HCT116 (cell line): ENCODE data around the gene KIRREL2. TPM values are rescaled to one million over a fixed set of nuclear protein-coding genes. Genes with fewer than 3 reads are reported as not detected.

Experiments used
- ATAC-seq: fragments of 200-7000 bp; cut with Tn5 transposase; 2 replicates; pipeline ENCODE4 v1.9.1; 2020; ENCODE audit warnings: mild to moderate bottlenecking, moderate library complexity
- BruUV-seq: library from RNA; stranded (reverse); fragments of 400-500 nt; replicated peaks from 2 replicates; lab custom pipeline; 2021; lab: Mats Ljungman, UMichigan
- CTCF ChIA-PET: fragments of 300-600 bp; sonication (Branson Sonifier 250); formaldehyde crosslinking; loops from one replicate; lab custom pipeline; 2021; ENCODE audit warnings: antibody characterized with exemption; lab: Charles Lee
- POLR2A ChIA-PET: fragments of 300-600, 350-600 bp; sonication (Branson Sonifier 250); formaldehyde crosslinking; loops from one replicate; lab custom pipeline; 2021; ENCODE audit warnings: antibody characterized with exemption; lab: Charles Lee
- RAD21 ChIA-PET, 2 experiments: fragments of 300-600 bp; sonication (Branson Sonifier 250); formaldehyde crosslinking; loops; one replicate each; lab custom pipeline; 2023; ENCODE audit warnings: low total read pairs in 2 of 2; ENCODE audit not compliant: uncharacterized antibody in 2 of 2, unreplicated experiment in 2 of 2, low non-redundant PET in 1 of 2; lab: Charles Lee
- DNase-seq: peaks from one replicate; pipeline ENCODE4 v3.0.0-alpha.2; 2010; ENCODE audit warnings: low read depth, low spot score
- H2AFZ ChIP-seq: fragments of 200-600 bp; shearing (Covaris generic), sonication (generic); 2 replicates; pipeline ENCODE4 v1.6.1; 2017; ENCODE audit warnings: low read depth, mixed run types, mixed read lengths, antibody characterized with exemption, low read length; ENCODE audit not compliant: poor library complexity, severe bottlenecking
- H3K27ac ChIP-seq: 2 replicates; pipeline ENCODE4 v1.5.1; 2012; ENCODE audit warnings: low read depth, low read length
- H3K27me3 ChIP-seq: fragments of 200-600 bp; sonication (generic); 2 replicates; pipeline ENCODE4 v1.6.1; 2016; ENCODE audit warnings: mixed run types, low read length, mixed read lengths; ENCODE audit not compliant: insufficient read depth
- H3K36me3 ChIP-seq, 2 experiments: fragments of 200-500 bp in 1 of 2; fragments of 200-600 bp in 1 of 2; sonication (Bioruptor generic) in 1 of 2; sonication (generic) in 1 of 2; 2 replicates each; pipeline versions ENCODE4 v1.5.1 to v1.6.1; 2014 to 2016; ENCODE audit warnings: low read length in 2 of 2, inconsistent platforms in 1 of 2, mixed read lengths in 1 of 2, mixed run types in 1 of 2; ENCODE audit not compliant: insufficient read depth in 2 of 2, control insufficient read depth in 1 of 2
- H3K4me1 ChIP-seq, 2 experiments: fragments of 200-600 bp in 1 of 2; sonication (generic) in 1 of 2; 2 replicates each; pipeline versions ENCODE4 v1.5.1 to v1.6.1; 2012 to 2017; ENCODE audit warnings: low read length in 2 of 2, inconsistent platforms in 1 of 2, mild to moderate bottlenecking in 1 of 2, mixed read lengths in 1 of 2, mixed run types in 1 of 2, moderate library complexity in 1 of 2; ENCODE audit not compliant: insufficient read depth in 2 of 2, control insufficient read depth in 1 of 2
- H3K4me2 ChIP-seq: fragments of 200-600 bp; sonication (generic); 2 replicates; pipeline ENCODE4 v1.6.1; 2017; ENCODE audit warnings: mixed run types, low read length, mixed read lengths
- H3K4me3 ChIP-seq, 2 experiments: fragments of 200-600 bp in 1 of 2; sonication (generic) in 1 of 2; replicated peaks in 1 of 2; 2 replicates each; pipeline ENCODE4 v1.5.1; 2011 to 2016; ENCODE audit warnings: low read length in 2 of 2, control low read depth in 1 of 2, low read depth in 1 of 2, mild to moderate bottlenecking in 1 of 2, mixed read lengths in 1 of 2, mixed run types in 1 of 2
- H3K79me2 ChIP-seq: fragments of 200-600 bp; sonication (generic); 2 replicates; pipeline ENCODE4 v1.6.1; 2017; ENCODE audit warnings: mild to moderate bottlenecking, mixed run types, low read length, moderate library complexity, mixed read lengths; ENCODE audit not compliant: insufficient read depth
- H3K9ac ChIP-seq: fragments of 200-600 bp; sonication (generic); 2 replicates; pipeline ENCODE4 v1.6.1; 2016; ENCODE audit warnings: low read length, mixed read lengths
- H3K9me2 ChIP-seq: fragments of 200-600 bp; sonication (generic), shearing (Covaris generic); 2 replicates; pipeline ENCODE4 v1.6.1; 2017; ENCODE audit warnings: mixed run types, mild to moderate bottlenecking, moderate library complexity; ENCODE audit not compliant: insufficient read depth
- H3K9me3 ChIP-seq, 2 experiments: fragments of 200-500 bp in 1 of 2; fragments of 200-600 bp in 1 of 2; sonication (Bioruptor generic) in 1 of 2; sonication (generic) in 1 of 2; 2 replicates each; pipeline ENCODE4 v1.6.1; 2014 to 2017; ENCODE audit warnings: low read length in 2 of 2, mixed read lengths in 2 of 2, inconsistent platforms in 1 of 2, low read depth in 1 of 2, mild to moderate bottlenecking in 1 of 2, mixed run types in 1 of 2, moderate library complexity in 1 of 2; ENCODE audit not compliant: control insufficient read depth in 1 of 2, insufficient read depth in 1 of 2
- H4K20me1 ChIP-seq: fragments of 200-600 bp; sonication (generic), shearing (Covaris generic); 2 replicates; pipeline ENCODE4 v1.6.1; 2017; ENCODE audit warnings: mixed run types, mild to moderate bottlenecking, moderate library complexity; ENCODE audit not compliant: insufficient read depth
- CEBPB ChIP-seq: IDR thresholded peaks from 2 replicates; pipeline ENCODE4 v1.6.1; 2012; ENCODE audit warnings: low read depth
- CTCF ChIP-seq, 3 experiments: fragments of 200-600 bp in 1 of 3; sonication (generic) in 1 of 3; IDR thresholded peaks in 2 of 3; conservative IDR thresholded peaks in 1 of 3; 2 replicates each; pipeline ENCODE4 v1.5.1; 2012 to 2017; ENCODE audit warnings: low read depth in 2 of 3, low read length in 2 of 3, antibody characterized with exemption in 1 of 3, borderline replicate concordance in 1 of 3, control low read depth in 1 of 3, mild to moderate bottlenecking in 1 of 3, mixed read lengths in 1 of 3, mixed run types in 1 of 3, moderate library complexity in 1 of 3; ENCODE audit not compliant: insufficient read depth in 1 of 3
- JUND ChIP-seq: IDR thresholded peaks from 2 replicates; pipeline ENCODE4 v1.6.1; 2012
- SRF ChIP-seq: IDR thresholded peaks from 2 replicates; pipeline ENCODE4 v1.6.1; 2012; ENCODE audit warnings: low read depth
- intact Hi-C: fragments of 100-400 bp; cut with micrococcal nuclease; formaldehyde crosslinking; loops from 2 replicates; pipeline ENCODE4 v1.10.0; 2022
- total RNA-seq: library from RNA; stranded (reverse); gene quantifications from one replicate; pipeline ENCODE4 v1.2.1, GENCODE V29; 2021; ENCODE audit not compliant: unreplicated experiment
- TF ChIP-seq, protein P1 (sequence below): IDR thresholded peaks from 2 replicates; pipeline ENCODE4 v1.6.1; 2012
- TF ChIP-seq, protein P2 (sequence below): IDR thresholded peaks from 2 replicates; pipeline ENCODE4 v1.6.1; 2011; ENCODE audit warnings: mild to moderate bottlenecking, low read length, moderate library complexity; ENCODE audit not compliant: insufficient replicate concordance; ENCODE audit errors: extremely low read depth

Gene KIRREL2
- total RNA-seq, 1 experiment from 2014 or later, result 1.3 TPM

DNA sequence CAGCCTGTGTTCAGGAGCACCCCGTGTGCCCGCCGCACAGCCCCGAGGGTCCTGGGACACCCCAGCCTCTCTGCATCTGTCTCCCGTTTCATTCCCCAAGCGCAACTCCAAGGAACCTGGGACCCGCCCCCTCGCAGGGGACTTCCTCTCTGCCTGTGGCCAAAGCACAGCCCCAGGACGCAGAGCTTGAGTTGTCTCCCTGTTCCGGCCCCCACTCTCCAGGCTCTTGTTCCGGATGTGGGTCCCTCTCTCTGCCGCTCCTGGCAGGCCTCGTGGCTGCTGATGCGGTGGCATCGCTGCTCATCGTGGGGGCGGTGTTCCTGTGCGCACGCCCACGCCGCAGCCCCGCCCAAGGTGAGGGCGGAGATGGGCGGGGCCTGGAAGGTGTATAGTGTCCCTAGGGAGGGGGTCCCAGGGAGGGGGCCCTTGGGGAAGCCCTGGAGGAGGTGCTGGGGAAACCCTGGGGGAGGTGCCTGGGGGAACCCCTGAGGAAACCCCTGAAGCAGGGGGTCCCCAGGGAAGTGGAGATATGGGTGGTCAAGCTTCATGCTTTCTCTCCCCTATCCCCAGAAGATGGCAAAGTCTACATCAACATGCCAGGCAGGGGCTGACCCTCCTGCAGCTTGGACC is 47.0 kb downstream of the KIRREL2 start (continued):
- TF ChIP-seq SRF, result no peak
- TF ChIP-seq, protein P1, sequence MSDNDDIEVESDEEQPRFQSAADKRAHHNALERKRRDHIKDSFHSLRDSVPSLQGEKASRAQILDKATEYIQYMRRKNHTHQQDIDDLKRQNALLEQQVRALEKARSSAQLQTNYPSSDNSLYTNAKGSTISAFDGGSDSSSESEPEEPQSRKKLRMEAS, result peak; percentile 92
- TF ChIP-seq, all 23 proteins: peak for 5

GRCh38 chr19:35904311-35905068 is 47.8 kb downstream of the KIRREL2 start:
- H3K9me3 ChIP-seq, result no peaks in the 10 kb centered on the region
- ChIA-PET CTCF (no interaction called here), RAD21 (no interaction called here), POLR2A (no interaction called here)
- H3K27me3 ChIP-seq, result no peaks in the 10 kb centered on the region
- H4K20me1 ChIP-seq, result no peaks in the 10 kb centered on the region
- H3K36me3 ChIP-seq, result no peaks in the 10 kb centered on the region
- ATAC-seq, result no peak
- no TSS peak for BruUV-seq
- peak overlapping the region; percentile 60; the same call in 1 of the 2 replicates for H3K27ac ChIP-seq
- H3K4me2 ChIP-seq, result peak overlapping the region; percentile 89
- no peak overlapping the region for H3K9ac ChIP-seq
- no peaks in the 10 kb centered on the region for H3K9me2 ChIP-seq
- H3K79me2 ChIP-seq, result peaks cover 8% of the 10 kb centered on the region
- peaks cover 17 to 49% of the 10 kb centered on the region in 2 experiments for H3K4me1 ChIP-seq
- no peak overlapping the region for H2AFZ ChIP-seq
- no peak for DNase-seq
- no peak overlapping the region for H3K4me3 ChIP-seq
- intact Hi-C loops, result no loop called here
- TF ChIP-seq JUND (no peak), CEBPB (no peak), CTCF (IDR thresholded peaks at IDR 0.05 in 2 of 3, conservative IDR thresholded peaks at IDR 0.05 in 1 of 3; ENCODE audit: borderline replicate concordance in 1 of 3, insufficient read depth in 1 of 3, low read depth in 2 of 3, low read length in 2 of 3) (no peak)
- TF ChIP-seq, protein P2, sequence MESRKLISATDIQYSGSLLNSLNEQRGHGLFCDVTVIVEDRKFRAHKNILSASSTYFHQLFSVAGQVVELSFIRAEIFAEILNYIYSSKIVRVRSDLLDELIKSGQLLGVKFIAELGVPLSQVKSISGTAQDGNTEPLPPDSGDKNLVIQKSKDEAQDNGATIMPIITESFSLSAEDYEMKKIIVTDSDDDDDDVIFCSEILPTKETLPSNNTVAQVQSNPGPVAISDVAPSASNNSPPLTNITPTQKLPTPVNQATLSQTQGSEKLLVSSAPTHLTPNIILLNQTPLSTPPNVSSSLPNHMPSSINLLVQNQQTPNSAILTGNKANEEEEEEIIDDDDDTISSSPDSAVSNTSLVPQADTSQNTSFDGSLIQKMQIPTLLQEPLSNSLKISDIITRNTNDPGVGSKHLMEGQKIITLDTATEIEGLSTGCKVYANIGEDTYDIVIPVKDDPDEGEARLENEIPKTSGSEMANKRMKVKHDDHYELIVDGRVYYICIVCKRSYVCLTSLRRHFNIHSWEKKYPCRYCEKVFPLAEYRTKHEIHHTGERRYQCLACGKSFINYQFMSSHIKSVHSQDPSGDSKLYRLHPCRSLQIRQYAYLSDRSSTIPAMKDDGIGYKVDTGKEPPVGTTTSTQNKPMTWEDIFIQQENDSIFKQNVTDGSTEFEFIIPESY, result no peak
